ENCODE results near the gene RENBP. TPM values are rescaled to one million over a fixed set of nuclear protein-coding genes. Genes with fewer than 3 reads are reported as not detected.

RENBP gene
- total RNA-seq, 2 donors from 2014 or later, result 12.0 to 17.5 TPM

GRCh38 chrX:153920546-153920945, 23.9 kb downstream of the RENBP start:
- Histone ChIP-seq H3K36me3 (ENCODE audit: control insufficient read depth, insufficient read depth, low read length) (no peaks in the 10 kb centered on the region), H3K9ac (ENCODE audit: extremely low read depth, low read length, poor library complexity, severe bottlenecking) (no peak overlapping the region), H3K27ac (ENCODE audit: low read depth, low read length) (no peak overlapping the region), H3K9me3 (ENCODE audit: control insufficient read depth, low read length) (no peaks in the 10 kb centered on the region), H3K27me3 (ENCODE audit: control insufficient read depth, insufficient read depth, low read length, poor library complexity, severe bottlenecking) (no peaks in the 10 kb centered on the region), H3K4me1 (ENCODE audit: control insufficient read depth, insufficient read depth, low read length) (no peaks in the 10 kb centered on the region), H3K4me3 (ENCODE audit: low read length) (no peak overlapping the region)
- H3K4me1 Mint-ChIP-seq, result peaks cover 4% of the 10 kb centered on the region
- H3K27ac Mint-ChIP-seq, result no peak overlapping the region
- peaks cover 77% of the 10 kb centered on the region for H3K9me3 Mint-ChIP-seq
- WGBS, 2 experiments (ENCODE audit: insufficient coverage in 1 of 2, insufficient read length in 1 of 2), result 98% methylated on average over 13 of the region's 14 CpGs; no CpG with 5 or more reads in 1 of the 2 experiments
- peaks cover 32% of the 10 kb centered on the region for H3K36me3 Mint-ChIP-seq (ENCODE audit: low read depth)
- peak; percentile 22 for DNase-seq
- no peaks in the 10 kb centered on the region for H3K27me3 Mint-ChIP-seq (ENCODE audit: insufficient read depth)
- TF ChIP-seq, protein P1, sequence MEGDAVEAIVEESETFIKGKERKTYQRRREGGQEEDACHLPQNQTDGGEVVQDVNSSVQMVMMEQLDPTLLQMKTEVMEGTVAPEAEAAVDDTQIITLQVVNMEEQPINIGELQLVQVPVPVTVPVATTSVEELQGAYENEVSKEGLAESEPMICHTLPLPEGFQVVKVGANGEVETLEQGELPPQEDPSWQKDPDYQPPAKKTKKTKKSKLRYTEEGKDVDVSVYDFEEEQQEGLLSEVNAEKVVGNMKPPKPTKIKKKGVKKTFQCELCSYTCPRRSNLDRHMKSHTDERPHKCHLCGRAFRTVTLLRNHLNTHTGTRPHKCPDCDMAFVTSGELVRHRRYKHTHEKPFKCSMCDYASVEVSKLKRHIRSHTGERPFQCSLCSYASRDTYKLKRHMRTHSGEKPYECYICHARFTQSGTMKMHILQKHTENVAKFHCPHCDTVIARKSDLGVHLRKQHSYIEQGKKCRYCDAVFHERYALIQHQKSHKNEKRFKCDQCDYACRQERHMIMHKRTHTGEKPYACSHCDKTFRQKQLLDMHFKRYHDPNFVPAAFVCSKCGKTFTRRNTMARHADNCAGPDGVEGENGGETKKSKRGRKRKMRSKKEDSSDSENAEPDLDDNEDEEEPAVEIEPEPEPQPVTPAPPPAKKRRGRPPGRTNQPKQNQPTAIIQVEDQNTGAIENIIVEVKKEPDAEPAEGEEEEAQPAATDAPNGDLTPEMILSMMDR (conservative IDR thresholded peaks at IDR 0.05), result no peak
- no peak overlapping the region for H3K4me3 Mint-ChIP-seq

DNA sequence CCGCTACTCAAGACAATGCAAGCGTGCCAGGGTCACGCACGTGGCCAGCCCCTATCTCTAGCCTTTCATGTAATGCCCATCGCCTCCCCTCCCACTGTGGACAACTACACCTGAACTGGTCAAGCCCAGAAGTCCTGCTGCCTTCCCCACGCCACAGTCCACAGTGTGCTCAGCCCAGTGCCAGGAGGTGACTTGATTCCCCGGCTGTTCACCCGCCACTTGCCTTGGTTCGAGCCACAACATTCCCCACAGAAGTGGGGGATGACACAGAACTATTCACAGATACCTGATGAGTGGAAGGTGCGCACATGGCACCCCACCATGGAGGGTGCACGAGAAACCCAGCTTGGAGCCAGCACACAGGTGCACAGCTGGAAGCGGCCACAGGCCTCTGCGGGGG, 25.2 kb downstream of the RENBP start:
- peaks cover 4% of the 10 kb centered on the region for H3K4me1 Mint-ChIP-seq
- H3K27me3 ChIP-seq (ENCODE audit: control insufficient read depth, insufficient read depth, low read length, poor library complexity, severe bottlenecking), result no peaks in the 10 kb centered on the region
- peaks cover 73% of the 10 kb centered on the region for H3K9me3 Mint-ChIP-seq
- peaks cover 37% of the 10 kb centered on the region for H3K36me3 Mint-ChIP-seq (ENCODE audit: low read depth)
- H3K4me3 Mint-ChIP-seq, result no peak overlapping the region
- H3K4me1 ChIP-seq (ENCODE audit: control insufficient read depth, insufficient read depth, low read length), result no peaks in the 10 kb centered on the region
- H3K4me3 ChIP-seq (ENCODE audit: low read length), result no peak overlapping the region
- H3K27ac ChIP-seq (ENCODE audit: low read depth, low read length), result no peak overlapping the region
- DNase-seq, result no peak
- TF ChIP-seq, protein P1 (conservative IDR thresholded peaks at IDR 0.05), result no peak
- no peaks in the 10 kb centered on the region for H3K9me3 ChIP-seq (ENCODE audit: control insufficient read depth, low read length)
- H3K9ac ChIP-seq (ENCODE audit: extremely low read depth, low read length, poor library complexity, severe bottlenecking), result no peak overlapping the region
- H3K36me3 ChIP-seq (ENCODE audit: control insufficient read depth, insufficient read depth, low read length), result no peaks in the 10 kb centered on the region
- WGBS, 2 experiments (ENCODE audit: insufficient coverage in 1 of 2, insufficient read length in 1 of 2), result 90 to 98% methylated on average over 4 to 13 of the region's 13 CpGs
- no peaks in the 10 kb centered on the region for H3K27me3 Mint-ChIP-seq (ENCODE audit: insufficient read depth)
- H3K27ac Mint-ChIP-seq, result no peak overlapping the region

DNA sequence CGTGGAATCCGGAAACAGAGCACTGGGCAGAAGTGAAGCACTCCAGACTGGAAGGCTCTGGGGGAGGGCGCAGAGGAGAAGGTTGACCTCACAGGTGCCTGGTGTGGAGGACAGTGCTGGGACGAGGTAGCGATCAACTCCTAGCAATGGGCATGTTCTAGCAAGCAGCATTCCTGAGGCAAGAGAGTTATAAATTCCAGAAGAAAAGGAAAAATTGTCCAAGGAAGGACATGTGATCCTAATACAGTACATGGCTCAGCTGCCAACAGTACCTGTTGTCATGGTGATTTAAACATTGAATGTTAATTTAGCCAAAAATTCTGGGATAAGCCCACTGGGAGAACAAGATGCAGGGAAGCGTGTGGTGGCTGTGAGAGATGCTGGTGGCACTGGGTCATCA, 26.6 kb downstream of the RENBP start:
- H3K4me3 Mint-ChIP-seq, result no peak overlapping the region
- no peak for DNase-seq
- no peaks in the 10 kb centered on the region for H3K27me3 Mint-ChIP-seq (ENCODE audit: insufficient read depth)
- no peaks in the 10 kb centered on the region for H3K27me3 ChIP-seq (ENCODE audit: control insufficient read depth, insufficient read depth, low read length, poor library complexity, severe bottlenecking)
- H3K4me1 ChIP-seq (ENCODE audit: control insufficient read depth, insufficient read depth, low read length), result no peaks in the 10 kb centered on the region
- no peaks in the 10 kb centered on the region for H3K9me3 ChIP-seq (ENCODE audit: control insufficient read depth, low read length)
- peaks cover 4% of the 10 kb centered on the region for H3K4me1 Mint-ChIP-seq
- H3K9me3 Mint-ChIP-seq, result peaks cover 67% of the 10 kb centered on the region
- H3K9ac ChIP-seq (ENCODE audit: extremely low read depth, low read length, poor library complexity, severe bottlenecking), result no peak overlapping the region
- 90 to 93% methylated on average over 2 to 6 of the region's 6 CpGs for WGBS, 2 experiments (ENCODE audit: insufficient coverage in 1 of 2, insufficient read length in 1 of 2)
- no peak overlapping the region for H3K4me3 ChIP-seq (ENCODE audit: low read length)
- no peak overlapping the region for H3K27ac Mint-ChIP-seq
- H3K27ac ChIP-seq (ENCODE audit: low read depth, low read length), result no peak overlapping the region
- peaks cover 40% of the 10 kb centered on the region for H3K36me3 Mint-ChIP-seq (ENCODE audit: low read depth)
- H3K36me3 ChIP-seq (ENCODE audit: control insufficient read depth, insufficient read depth, low read length), result no peaks in the 10 kb centered on the region
- TF ChIP-seq, protein P1 (conservative IDR thresholded peaks at IDR 0.05), result no peak
